Choroid plexus epithelial cell (primary cell): Measurements from ENCODE around the gene COX7B.
"Not testable (repeated sequence)": the region's sequence is repeated elsewhere in the genome, so short reads cannot be mapped to it uniquely, and the experiment has no call there.

Experiments used
- DNase-seq: peaks from one replicate; pipeline ENCODE4 v3.0.0-alpha.2; 2010; ENCODE audit warnings: low read depth
- H3K4me3 ChIP-seq: 2 replicates; pipeline ENCODE4 v1.5.1; 2011; ENCODE audit warnings: low read depth, mild to moderate bottlenecking, control low read depth, low read length, moderate library complexity
- TF ChIP-seq, protein P1 (sequence below): conservative IDR thresholded peaks from 2 replicates; pipeline ENCODE4 v1.5.1; 2011; ENCODE audit warnings: low read depth, mild to moderate bottlenecking, control low read depth, inconsistent platforms, low read length, moderate library complexity

The COX7B gene

DNA sequence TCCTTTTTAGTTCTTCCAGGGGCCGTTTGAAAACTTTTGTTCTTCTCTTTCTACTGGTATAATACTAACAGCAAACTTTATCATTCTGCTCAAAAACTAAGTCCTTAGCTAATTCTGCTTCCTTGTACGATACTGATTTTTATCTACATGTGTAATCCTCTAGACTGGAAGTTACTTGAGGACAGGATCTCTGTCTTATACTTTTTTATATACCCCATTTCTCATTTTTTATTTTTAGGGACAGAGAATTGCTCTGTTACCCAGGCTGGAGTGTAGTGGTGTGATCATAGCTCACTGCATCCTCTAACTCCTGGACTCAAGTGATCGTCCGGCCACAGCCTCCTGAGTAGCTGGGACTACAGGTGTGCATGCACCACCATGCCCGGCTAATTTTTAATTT lies 2.2 kb downstream of the COX7B start:
- TF ChIP-seq, protein P1, sequence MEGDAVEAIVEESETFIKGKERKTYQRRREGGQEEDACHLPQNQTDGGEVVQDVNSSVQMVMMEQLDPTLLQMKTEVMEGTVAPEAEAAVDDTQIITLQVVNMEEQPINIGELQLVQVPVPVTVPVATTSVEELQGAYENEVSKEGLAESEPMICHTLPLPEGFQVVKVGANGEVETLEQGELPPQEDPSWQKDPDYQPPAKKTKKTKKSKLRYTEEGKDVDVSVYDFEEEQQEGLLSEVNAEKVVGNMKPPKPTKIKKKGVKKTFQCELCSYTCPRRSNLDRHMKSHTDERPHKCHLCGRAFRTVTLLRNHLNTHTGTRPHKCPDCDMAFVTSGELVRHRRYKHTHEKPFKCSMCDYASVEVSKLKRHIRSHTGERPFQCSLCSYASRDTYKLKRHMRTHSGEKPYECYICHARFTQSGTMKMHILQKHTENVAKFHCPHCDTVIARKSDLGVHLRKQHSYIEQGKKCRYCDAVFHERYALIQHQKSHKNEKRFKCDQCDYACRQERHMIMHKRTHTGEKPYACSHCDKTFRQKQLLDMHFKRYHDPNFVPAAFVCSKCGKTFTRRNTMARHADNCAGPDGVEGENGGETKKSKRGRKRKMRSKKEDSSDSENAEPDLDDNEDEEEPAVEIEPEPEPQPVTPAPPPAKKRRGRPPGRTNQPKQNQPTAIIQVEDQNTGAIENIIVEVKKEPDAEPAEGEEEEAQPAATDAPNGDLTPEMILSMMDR, result no peak
- DNase-seq, result no peak
- H3K4me3 ChIP-seq, result no peak overlapping the region

DNA sequence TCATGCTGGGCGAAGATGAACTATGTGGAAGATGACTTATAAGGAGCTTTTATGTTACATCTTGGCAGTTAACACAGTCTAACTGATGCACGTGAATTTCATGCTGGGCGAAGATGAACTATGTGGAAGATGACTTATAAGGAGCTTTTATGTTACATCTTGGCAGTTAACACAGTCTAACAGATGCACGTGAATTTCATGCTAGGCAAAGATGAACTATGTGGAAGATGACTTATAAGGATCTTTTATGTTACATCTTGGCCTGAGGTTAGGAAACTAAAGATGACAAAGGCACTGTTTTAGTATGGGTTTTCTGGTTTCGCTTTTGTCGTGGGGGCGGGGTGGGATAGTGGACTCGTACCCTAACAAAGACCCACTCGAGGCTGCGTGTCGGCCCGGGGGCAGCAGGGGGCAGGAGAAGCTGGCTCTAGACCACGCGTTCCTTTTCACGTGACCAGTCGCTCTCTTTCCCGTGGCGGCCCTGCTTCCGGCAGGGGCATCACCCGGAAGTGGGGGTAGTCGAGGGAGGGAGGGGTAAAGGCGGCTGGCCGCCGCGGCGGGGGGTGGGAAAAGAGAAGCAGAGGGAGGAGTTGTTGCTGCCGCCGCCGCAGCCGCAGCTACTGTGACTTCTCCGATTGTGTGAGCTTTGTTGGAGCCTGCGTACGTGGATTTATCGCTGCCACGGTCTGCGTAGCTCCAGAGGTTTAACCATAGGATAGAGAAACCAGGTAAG lies 11.0 kb downstream of the COX7B start, which contains the start of gene ATP7A:
ATP7A (plus strand) TSS at position 586 of the 733 bp plus-strand sequence. CDS start 60,949 bp downstream, outside the sequence.
- TF ChIP-seq, protein P1, result peak; percentile 60
- DNase-seq, result peak; percentile 88
- H3K4me3 ChIP-seq, result peak within 1 kb of the TSS; percentile 69

- TF ChIP-seq, protein P1, result no peak
- no peak overlapping the region for H3K4me3 ChIP-seq
- no peak for DNase-seq
Observed at GRCh38 chrX:77917294-77917933, 18.1 kb downstream of the COX7B start.

DNA sequence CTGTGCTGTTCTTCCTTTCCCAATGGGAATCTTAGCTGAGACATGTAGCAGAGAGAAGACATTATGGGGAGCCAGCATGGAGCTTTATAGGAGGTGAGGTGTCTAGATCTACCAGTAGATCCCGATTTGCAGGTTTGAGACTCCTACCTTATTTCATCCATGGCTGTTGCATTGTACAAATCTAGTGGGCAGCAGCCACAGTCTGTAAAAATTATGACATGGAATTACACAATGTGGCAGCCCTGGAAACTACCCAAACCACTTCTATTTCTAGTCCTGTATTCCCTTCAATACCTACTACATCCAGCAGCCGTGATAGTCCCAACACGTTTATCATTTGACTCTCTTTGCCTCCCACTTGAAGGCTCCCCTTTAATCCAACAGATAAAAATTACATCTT lies 19.3 kb downstream of the COX7B start:
- DNase-seq, result peak; percentile 34
- TF ChIP-seq, protein P1, result no peak
- no peak overlapping the region for H3K4me3 ChIP-seq

DNA sequence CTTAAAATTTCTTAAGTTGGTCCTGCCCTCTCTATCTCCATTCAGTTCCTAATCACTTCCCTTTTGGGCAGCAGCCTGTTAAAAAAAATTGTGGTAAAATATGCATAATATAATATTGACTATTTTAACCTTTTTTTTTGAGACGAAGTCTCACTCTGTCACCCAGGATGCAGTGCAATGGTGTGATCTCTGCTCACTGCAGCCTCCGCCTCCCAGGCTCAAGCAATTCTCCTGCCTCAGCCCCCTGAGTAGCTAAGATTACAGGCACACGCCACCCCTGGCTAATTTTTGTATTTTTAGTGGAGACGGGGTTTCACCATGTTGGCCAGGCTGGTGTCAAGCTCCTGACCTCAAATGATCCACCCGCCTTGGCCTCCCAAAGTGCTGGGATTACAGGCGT lies 20.1 kb downstream of the COX7B start:
- not testable (repeated sequence) for H3K4me3 ChIP-seq, DNase-seq

DNA sequence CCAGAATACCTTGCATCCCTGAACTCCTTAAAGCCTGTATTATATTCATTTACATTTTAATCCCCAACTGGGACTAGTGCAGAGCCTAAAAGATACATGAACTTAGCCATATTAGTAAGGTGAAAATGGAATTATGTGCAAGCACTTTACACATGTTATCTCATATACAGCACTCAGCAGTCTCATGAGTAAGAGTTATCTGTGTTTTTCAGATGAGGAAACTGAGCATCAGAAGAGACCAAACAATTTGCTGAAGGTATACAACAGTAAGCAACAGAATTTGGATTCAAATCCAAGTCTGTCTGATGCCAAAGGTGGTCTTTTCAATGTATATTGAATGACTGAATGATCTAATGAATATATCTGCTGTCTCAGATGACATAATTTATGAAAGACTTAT lies 23.5 kb downstream of the COX7B start:
- TF ChIP-seq, protein P1, result no peak
- H3K4me3 ChIP-seq, result no peak overlapping the region
- DNase-seq, result no peak

DNA sequence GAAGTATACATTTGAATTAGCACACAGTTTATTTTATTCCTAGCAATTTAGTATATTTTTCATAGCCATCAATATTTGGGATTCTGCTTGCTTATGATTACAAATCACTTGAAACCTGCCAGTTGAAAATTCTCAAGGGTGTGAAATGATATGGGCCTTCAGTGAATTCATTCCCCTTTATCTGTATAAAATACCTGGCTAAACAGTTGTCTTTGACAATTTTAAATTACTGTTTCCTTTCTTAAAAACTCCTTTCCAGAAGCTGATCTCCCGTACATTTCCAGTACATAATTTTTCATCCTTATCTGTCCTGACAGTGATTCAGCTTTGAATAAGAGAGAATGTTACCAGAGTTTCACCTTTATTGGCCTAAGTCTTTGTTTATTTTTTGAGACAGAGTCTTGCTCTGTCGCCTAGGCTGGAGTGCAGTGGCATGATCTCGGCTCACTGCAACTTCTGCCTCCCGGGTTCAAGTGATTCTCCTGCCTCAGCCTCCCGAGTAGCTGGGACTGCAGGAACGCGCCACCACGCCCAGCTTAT lies 25.1 kb downstream of the COX7B start:
- TF ChIP-seq, protein P1, result no peak
- DNase-seq, result no peak
- no peak overlapping the region for H3K4me3 ChIP-seq
